ENCODE data around the gene PGA3.
"Not testable (repeated sequence)": the region's sequence is repeated elsewhere in the genome, so short reads cannot be mapped to it uniquely, and the experiment has no call there.

PGA3 gene

GRCh38 chr11:61189933-61190332, 13.4 kb upstream of the PGA3 start:
- no peaks in the 10 kb centered on the region for H3K36me3 Mint-ChIP-seq
- H3K4me1 Mint-ChIP-seq: no peaks in the 10 kb centered on the region
- no peak overlapping the region for H3K4me3 Mint-ChIP-seq
- H3K27ac Mint-ChIP-seq: no peak overlapping the region
- H3K9me3 Mint-ChIP-seq: no peaks in the 10 kb centered on the region
- no peaks in the 10 kb centered on the region for H3K27me3 Mint-ChIP-seq

- Mint-ChIP-seq H3K27me3 (peaks cover 1% of the 10 kb centered on the region), H3K27ac (no peak overlapping the region)
Observed at GRCh38 chr11:61193596-61193995, 9.7 kb upstream of the PGA3 start.

GRCh38 chr11:61194169-61194671, 9.1 kb upstream of the PGA3 start:
- Mint-ChIP-seq H3K27me3 (peaks cover 1% of the 10 kb centered on the region), H3K4me3 (no peak overlapping the region), H3K4me1 (no peaks in the 10 kb centered on the region), H3K9me3 (no peaks in the 10 kb centered on the region), H3K27ac (no peak overlapping the region), H3K36me3 (no peaks in the 10 kb centered on the region)

More at GRCh38 chr11:61193596-61193995, 9.7 kb upstream of the PGA3 start:
- Mint-ChIP-seq H3K36me3 (no peaks in the 10 kb centered on the region), H3K9me3 (no peaks in the 10 kb centered on the region), H3K4me3 (no peak overlapping the region), H3K4me1 (no peaks in the 10 kb centered on the region)

DNA sequence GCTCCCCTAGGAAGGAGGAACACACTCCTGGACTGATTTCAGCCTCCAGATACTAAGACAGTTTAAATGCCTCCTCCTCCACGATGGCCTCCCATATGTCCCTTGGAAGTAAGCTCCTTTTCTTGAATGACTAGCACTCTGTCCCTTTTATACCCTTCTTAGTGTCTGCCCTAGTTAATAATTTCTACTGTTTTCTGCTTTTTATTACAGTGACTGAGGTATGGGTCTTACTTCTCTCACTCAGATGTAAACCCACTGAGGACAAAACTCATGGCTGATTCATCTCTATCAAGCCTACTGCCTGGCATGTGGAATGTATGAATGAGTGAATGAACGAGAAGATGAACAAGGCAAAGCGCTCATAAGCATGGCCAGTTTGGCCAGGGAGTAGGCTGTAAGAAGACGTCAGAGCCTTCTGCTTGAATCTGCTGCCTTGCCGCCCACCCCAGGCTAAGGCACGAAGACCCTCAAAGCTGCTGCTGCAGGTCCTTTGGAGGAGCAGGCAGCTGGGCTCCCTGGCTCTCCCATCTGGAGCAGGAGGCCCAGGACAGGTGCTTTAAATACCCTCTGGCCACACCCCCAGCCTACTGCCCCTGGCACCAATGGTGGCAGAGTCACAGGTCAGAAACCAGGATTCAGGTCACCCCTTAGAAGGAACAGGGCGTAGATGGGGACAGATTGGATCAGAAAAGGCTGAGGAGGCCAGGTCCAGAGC, 8.2 kb upstream of the PGA3 start:
- Mint-ChIP-seq H3K36me3 (no peaks in the 10 kb centered on the region), H3K4me3 (no peak overlapping the region), H3K4me1 (no peaks in the 10 kb centered on the region), H3K27me3 (peaks cover 1% of the 10 kb centered on the region), H3K27ac (no peak overlapping the region), H3K9me3 (no peaks in the 10 kb centered on the region)

DNA sequence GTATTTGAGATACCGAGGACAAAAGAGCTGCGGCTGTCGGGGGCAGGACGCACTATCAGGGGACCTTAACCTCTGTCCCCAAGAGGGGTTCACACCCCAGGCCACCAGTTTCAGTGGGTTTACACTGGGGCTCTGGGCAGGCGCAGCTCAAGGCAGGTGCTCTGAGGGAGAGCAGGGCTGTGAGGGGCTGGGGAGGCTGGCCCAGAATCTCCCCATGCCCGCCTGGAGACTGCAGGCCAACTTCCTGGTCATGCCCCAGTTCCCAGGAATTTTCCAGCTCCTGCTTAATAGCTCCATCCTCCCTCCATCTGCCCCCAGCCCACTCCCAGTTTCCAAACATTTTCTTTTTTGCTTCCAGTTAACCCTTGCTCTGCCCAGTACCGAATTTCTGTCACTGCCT, 7.6 kb upstream of the PGA3 start:
- Mint-ChIP-seq H3K36me3 (no peaks in the 10 kb centered on the region), H3K4me1 (no peaks in the 10 kb centered on the region), H3K27me3 (peaks cover 1% of the 10 kb centered on the region), H3K27ac (no peak overlapping the region), H3K9me3 (no peaks in the 10 kb centered on the region), H3K4me3 (no peak overlapping the region)

GRCh38 chr11:61198361-61198760, 5.0 kb upstream of the PGA3 start:
- Mint-ChIP-seq H3K36me3 (no peaks in the 10 kb centered on the region), H3K27me3 (peaks cover 1% of the 10 kb centered on the region), H3K27ac (no peak overlapping the region), H3K4me1 (no peaks in the 10 kb centered on the region), H3K4me3 (no peak overlapping the region), H3K9me3 (no peaks in the 10 kb centered on the region)

DNA sequence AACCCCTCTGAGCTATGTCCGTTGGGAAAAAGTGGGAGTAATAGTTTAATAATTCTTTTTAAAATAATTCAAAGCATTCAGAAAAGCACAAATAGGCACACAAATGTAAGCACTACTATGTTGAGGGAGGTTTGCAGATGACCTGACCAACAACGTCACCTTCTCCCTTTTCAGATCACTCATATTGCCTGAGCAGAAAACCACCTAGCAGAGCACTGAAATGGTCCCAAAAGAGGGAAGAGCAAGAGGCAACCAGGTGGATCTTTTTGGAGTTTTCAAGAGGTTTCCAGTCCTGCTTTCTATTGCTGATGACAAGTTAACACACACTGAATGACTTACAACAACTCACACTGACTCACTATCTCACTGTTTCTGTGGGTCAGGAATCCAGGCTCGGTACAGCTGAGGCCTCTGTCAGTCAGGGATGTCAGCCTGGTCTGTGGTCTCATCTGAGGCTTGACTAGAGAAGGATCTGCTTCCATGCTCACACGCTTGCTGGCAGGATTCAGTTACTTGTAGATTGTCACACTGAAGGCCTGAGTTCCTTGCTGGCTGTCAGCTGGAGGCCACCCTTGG, 4.3 kb upstream of the PGA3 start:
- H3K27ac Mint-ChIP-seq: no peak overlapping the region
- H3K27me3 Mint-ChIP-seq: peaks cover 1% of the 10 kb centered on the region
- no peaks in the 10 kb centered on the region for H3K9me3 Mint-ChIP-seq
- H3K4me3 Mint-ChIP-seq: no peak overlapping the region
- no peaks in the 10 kb centered on the region for H3K4me1 Mint-ChIP-seq
- H3K36me3 Mint-ChIP-seq: no peaks in the 10 kb centered on the region

DNA sequence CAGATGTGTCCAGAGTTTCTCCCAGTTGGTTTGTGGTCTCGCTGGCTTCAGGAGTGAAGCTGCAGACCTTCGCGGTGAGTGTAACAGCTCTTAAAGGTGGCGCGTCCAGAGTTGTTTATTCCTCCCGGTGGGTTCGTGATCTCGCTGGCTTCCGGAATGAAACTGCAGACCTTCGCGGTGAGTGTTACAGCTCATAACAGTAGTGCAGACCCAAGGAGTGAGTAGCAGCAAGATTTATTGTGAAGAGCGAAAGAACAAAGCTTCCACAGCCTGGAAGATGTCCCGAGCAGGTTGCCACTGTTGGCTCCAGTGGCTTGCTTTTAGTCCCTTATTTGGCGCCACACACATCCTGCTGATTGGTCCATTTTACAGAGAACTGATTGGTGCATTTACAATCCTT, 1.8 kb upstream of the PGA3 start:
- H3K27me3 Mint-ChIP-seq: peaks cover 1% of the 10 kb centered on the region
- no peaks in the 10 kb centered on the region for H3K9me3 Mint-ChIP-seq
- no peak overlapping the region for H3K27ac Mint-ChIP-seq
- no peaks in the 10 kb centered on the region for H3K36me3 Mint-ChIP-seq
- H3K4me1 Mint-ChIP-seq: no peaks in the 10 kb centered on the region
- H3K4me3 Mint-ChIP-seq: no peak overlapping the region

DNA sequence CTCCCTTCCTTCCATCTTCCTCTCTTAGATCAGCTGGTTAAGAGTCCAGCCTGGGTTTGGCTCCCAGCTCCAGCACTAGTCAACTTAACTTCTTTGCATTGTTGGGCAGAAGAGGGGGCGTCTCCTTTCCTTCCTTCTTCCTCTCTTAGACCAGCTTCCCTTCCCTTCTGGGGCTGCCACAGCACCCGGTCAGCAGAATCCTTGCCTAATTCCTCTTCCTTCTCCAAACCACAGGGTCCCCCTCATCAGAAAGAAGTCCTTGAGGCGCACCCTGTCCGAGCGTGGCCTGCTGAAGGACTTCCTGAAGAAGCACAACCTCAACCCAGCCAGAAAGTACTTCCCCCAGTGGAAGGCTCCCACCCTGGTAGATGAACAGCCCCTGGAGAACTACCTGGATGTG, 558 bp downstream of the PGA3 start:
- not testable (repeated sequence) for H3K27ac Mint-ChIP-seq, H3K4me3 Mint-ChIP-seq, H3K9me3 Mint-ChIP-seq, H3K36me3 Mint-ChIP-seq, H3K27me3 Mint-ChIP-seq, H3K4me1 Mint-ChIP-seq

- H3K4me1 Mint-ChIP-seq, H3K27me3 Mint-ChIP-seq, H3K27ac Mint-ChIP-seq, H3K4me3 Mint-ChIP-seq, H3K9me3 Mint-ChIP-seq, H3K36me3 Mint-ChIP-seq: not testable (repeated sequence)
Observed at GRCh38 chr11:61204502-61205059, 1.3 kb downstream of the PGA3 start.

DNA sequence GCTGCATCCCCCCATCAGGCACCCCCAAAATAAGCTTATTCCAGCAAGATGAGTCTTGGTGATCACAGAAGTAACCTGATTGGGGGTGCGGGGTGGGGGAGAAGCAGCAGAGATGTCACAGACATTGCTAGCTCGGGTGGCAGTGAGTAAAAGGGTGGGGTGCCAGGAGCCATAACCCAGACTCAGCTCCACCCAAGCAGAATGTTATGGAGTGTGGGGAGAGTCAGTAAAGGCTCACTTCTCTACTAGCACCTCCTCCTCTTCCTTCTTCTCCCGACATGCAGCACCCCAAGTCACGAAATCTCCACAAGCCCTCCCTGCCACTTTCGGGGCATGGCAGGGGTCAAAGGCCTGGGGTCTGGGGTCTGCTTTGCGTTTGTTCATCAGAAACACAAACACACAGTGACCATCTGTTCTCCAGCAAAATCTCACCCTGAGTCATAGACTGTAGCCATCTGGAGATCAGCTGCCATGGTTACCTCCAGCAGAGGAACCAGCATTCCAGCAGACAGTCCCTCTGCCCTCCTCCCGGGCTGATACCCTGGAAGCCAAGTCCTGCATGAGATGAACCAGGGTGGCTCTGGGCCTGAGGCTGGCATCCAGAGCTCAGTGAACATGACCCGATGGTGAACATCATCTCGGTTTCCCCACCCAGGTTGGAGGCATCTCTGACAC, 4.5 kb downstream of the PGA3 start:
- not testable (repeated sequence) for H3K27ac Mint-ChIP-seq, H3K4me1 Mint-ChIP-seq, H3K9me3 Mint-ChIP-seq, H3K27me3 Mint-ChIP-seq, H3K36me3 Mint-ChIP-seq, H3K4me3 Mint-ChIP-seq

DNA sequence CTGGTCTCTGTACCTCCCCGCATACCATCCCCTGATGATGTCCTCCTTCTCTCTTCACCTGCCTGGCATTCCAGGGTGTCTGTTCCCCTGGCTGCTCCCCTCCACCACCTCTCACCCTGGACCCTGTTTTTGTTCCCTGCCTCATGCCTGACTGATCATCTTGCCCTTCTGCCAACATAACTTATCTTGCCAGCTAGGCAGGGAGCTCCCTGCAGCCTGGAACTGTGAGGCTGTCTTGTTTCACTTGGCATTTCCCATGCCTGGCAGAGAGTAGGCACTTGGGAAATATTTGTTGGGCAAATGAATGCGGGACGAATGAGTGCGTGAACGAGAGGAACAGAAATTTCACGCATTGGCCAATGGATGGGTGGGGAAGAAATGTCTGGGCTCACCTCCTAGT, 7.3 kb downstream of the PGA3 start:
- H3K9me3 Mint-ChIP-seq, H3K4me1 Mint-ChIP-seq, H3K27me3 Mint-ChIP-seq, H3K4me3 Mint-ChIP-seq, H3K27ac Mint-ChIP-seq, H3K36me3 Mint-ChIP-seq: not testable (repeated sequence)

DNA sequence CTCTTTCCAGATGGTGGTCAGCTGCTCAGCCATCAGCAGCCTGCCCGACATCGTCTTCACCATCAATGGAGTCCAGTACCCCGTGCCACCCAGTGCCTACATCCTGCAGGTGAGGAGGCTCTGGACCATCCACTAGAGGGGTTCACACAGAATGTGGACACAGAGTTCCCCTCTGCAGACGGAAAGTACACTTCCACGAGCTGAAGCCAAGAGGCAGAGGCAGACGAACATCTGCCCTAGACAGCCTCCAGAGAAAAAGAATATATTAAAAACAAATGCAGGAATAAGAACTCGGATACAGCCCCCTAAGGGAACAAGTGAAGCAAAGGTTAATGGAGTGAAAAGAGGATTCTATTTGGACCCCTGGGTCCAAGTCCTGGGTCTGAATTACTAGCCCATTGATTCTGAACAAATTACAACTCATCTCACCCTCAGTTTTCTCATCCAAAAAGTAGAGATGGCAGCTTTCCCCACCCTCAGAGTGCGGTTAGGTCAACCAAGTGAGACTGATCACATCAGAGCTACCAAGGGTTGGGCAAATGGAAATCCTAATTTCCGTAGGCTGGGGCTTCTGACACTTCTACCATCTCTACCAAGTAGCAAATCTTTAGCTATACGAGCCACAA, 8.1 kb downstream of the PGA3 start:
- H3K36me3 Mint-ChIP-seq, H3K9me3 Mint-ChIP-seq, H3K4me3 Mint-ChIP-seq, H3K27ac Mint-ChIP-seq, H3K27me3 Mint-ChIP-seq, H3K4me1 Mint-ChIP-seq: not testable (repeated sequence)

DNA sequence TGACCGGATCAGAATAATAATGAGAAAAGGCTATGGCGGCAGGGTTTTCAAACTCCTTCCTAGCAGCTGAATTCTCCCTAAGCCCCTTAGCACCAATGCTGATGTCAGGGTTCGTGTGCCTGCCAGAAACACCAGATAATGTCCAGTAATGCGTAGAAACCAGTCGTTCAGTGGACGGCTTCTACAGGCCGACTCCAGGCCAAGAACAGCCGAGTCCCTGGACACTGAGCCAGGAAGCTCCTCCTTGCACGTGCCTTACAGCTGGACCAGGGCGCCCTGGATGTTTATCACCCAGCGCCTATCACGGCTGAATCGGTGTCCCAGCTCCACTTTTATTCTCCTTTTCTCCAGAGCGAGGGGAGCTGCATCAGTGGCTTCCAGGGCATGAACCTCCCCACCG, 8.9 kb downstream of the PGA3 start:
- not testable (repeated sequence) for H3K9me3 Mint-ChIP-seq, H3K27ac Mint-ChIP-seq, H3K4me1 Mint-ChIP-seq, H3K4me3 Mint-ChIP-seq, H3K36me3 Mint-ChIP-seq, H3K27me3 Mint-ChIP-seq

DNA sequence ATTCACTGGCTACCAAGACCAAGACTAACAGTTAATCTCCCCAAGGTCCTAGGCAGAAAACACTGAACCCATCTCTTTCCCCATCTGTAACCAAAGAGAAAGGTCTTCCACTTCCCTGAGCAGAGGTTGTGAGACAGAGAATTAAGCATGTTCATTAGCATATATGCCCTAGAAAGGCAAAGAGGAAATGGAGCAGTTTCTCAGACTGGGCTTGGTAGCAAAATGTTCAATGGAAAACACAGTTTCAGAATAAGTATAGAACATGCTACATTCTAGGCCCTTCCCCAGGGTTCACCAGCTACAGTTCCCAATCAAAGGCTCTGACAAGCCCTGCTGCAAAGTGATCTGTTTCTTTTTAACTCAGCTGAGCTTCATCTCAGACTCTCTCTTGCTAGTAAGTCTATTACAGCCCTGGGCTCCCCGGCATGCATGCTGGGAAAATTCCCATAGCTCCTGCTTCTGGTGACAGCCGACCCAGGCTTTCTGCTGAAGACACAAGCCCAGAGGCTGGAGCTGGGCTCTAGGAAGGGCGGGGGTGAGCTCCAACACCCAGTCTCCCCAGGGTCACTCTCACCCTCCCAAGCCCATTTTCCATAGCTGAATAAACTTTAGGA, 10.5 kb downstream of the PGA3 start:
- not testable (repeated sequence) for H3K27me3 Mint-ChIP-seq

DNA sequence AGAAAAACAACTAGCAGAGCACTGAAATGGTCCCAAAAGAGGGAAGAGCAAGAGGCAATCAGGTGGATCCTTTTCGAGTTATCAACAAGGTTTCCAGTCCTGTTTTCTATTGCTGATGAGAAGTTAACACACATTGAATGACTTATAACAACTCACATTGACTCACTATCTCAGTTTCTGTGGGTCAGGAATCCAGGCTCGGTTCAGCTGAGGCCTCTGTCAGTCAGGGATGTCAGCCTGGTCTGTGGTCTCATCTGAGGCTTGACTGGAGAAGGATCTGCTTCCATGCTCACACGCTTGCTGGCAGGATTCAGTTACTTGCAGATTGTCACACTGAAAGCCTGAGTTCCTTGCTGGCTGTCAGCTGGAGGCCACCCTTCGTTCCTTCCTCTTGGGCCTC, 15.0 kb downstream of the PGA3 start:
- not testable (repeated sequence) for H3K27ac Mint-ChIP-seq, H3K4me3 Mint-ChIP-seq, H3K27me3 Mint-ChIP-seq, H3K4me1 Mint-ChIP-seq, H3K36me3 Mint-ChIP-seq, H3K9me3 Mint-ChIP-seq

More for the DNA sequence above, 10.5 kb downstream of the PGA3 start:
- not testable (repeated sequence) for H3K9me3 Mint-ChIP-seq, H3K4me3 Mint-ChIP-seq, H3K27ac Mint-ChIP-seq, H3K4me1 Mint-ChIP-seq, H3K36me3 Mint-ChIP-seq

Data from activated naive CD4-positive, alpha-beta T cell treated with anti-CD3 and anti-CD28 coated beads, Interleukin-2, amount 50 U/mL, for 24 hours (primary cell).